Activated T-helper 9 cell treated with anti-CD3 and anti-CD28 coated beads, Interleukin-2, amount 50 U/mL, for 16 hours (primary cell): ENCODE results near the gene HEMK1.

Experiments used
- DNase-seq: peaks from one replicate; pipeline ENCODE4 v3.0.0-alpha.2; 2020; ENCODE audit warnings: low read depth

HEMK1 gene

DNA sequence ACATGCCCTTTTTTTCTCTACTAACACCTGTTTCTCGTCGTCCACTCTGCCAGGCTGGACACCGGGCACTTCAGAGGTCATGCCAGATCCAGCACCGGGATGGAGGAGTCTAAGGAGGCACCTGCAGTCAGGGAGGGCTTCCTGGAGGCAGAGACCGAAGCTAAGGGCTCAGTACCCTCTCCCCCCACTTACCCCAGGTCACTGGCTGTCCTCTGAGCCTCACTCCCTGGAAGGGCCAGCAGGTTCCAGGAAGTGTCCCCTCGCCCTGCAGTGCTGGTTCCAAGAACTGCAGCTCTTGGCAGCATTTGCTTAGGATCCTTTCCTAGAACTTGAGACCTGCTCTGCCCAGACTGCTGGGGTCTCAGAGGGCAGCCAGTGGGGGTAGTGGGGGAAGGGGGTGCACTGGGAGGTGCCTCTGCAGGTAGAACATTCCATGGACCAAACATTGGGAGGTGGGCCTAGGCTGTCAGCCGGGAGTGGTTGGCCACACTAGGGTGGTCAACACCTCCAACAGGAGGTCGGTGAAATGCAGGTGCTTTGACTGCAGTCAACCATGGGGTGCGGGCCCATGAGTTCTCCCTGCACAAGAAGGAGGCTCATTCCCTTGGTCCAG, 30.9 kb downstream of the HEMK1 start:
- no peak for DNase-seq

DNA sequence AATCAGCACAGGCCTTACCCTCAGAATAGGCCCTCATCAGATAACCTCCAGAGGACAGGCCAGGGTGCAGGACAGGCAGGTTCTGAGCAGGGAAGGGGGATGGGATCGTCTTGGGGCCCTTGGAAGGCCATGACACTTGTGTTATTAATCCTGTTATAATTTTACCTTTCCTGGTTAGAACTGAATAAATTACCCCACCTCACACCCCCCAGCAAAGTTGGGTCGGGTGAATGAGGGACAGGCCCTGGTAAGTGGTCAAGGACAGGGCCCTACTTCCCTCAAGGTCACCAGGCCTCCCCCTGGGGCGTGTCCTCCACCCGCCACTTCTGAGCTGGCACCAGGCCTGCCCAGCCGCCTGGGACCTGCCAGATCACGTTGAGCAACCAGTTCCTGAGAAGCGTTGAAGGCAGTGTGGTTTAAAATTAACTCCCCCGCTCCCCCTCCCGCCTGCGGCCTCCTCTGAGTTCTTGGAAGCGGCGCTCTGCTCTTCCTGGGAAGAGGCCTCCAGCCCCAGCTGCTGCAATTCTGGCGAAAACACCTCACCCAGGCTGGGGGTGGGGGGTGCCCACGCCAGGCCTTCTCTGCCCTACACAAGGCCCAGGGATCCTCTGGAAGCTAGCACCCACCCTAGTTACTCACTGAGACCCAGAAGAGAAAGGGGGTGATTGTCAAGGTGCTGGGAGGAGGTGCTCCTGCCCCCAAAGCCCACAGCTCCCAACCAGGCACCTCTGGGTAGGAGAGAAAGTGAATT, 31.7 kb downstream of the HEMK1 start:
- DNase-seq = peak; percentile 83

DNA sequence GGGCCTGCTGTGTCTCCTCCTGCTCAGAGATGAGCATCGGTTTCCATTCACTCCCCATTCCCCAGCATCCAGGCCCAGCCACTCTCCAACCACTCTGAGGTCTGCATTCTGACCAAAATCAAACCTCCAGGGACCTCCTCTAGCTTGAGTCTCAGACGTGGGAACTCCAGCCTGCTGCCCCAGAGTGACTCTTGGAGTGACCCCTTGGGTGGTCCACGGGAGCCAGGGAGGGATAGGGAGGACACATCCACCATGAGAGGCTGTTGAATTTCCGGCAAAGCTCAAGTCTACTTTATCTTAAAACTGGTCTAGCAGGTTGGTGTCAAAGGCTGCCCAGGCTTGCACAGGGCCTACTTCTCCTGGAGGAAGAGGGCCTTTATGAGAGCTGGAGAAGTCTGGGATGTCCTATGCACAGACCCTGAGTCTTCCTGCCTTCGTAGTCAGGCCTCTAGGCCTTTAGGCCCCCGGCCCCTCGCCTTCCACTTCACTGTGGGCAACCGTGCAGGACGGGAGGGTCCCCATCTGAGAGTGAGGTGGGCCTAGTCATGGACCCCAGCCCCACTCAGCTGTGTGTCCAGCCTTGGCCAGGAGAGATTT, 33.4 kb downstream of the HEMK1 start:
- DNase-seq = no peak

DNA sequence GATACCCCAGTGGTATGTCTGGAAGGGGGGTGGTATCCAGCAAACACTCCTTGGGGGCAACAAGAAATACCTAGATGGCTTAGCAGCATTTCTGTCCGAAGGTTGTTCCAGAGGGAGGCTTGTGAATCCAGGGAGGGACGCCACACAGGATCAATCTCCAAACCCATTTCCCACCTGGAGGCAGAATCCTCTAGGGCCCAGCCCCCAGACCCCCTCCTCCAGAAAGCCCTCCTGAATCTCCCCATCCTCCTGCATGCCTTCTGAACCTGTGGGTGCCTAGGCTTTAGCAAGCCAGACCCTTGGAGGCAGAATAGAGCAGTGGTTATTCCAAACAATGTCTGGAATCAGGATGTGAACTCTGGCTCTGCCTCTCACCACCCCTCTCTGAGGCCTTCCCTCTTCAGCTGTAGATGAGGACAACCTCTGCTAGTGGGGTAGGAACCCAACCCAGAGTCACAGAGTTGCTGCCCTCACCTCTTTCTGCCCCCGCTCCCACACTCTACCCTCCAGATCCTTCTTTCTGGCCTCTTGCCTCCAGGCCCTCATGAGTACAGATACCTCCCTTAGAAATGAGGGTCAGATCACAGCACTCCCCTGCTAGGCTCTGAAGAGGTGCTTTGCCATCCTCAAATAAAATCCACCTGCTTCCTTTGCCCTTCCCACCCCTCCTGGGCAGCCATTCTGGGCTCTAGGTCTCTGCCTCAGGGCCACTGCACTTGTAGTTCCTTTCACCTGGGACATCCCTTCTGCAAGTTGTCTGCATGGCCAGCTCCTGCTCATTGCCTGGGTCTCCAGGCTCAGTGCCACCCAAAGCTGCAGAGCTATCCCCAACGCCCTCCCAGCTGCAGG, 34.2 kb downstream of the HEMK1 start:
- no peak for DNase-seq

DNA sequence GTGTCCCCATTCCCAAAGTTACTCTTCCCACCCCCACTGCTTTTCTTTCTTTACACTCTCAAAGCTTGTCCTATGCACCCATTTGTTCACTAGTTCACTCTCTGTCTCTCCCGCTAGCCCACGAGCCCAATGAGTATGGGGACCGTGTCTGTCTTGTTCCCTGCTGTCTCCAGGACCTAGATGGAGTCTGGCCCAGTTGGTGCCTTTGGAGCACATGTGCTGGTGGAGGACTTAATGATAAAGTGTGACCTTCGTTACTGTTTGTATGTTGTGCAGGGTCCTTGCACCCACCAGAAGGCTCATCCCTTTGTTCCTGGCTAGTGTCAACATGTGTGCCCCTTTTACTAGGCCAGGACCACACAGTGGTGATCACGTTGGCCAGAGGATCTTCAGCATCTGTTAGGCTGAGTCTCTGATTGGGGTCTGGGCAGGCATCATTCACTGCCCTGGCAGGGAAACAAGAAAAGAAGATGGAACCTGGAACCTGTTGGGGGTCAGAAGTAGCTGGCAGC, 34.8 kb downstream of the HEMK1 start:
- DNase-seq = no peak

DNA sequence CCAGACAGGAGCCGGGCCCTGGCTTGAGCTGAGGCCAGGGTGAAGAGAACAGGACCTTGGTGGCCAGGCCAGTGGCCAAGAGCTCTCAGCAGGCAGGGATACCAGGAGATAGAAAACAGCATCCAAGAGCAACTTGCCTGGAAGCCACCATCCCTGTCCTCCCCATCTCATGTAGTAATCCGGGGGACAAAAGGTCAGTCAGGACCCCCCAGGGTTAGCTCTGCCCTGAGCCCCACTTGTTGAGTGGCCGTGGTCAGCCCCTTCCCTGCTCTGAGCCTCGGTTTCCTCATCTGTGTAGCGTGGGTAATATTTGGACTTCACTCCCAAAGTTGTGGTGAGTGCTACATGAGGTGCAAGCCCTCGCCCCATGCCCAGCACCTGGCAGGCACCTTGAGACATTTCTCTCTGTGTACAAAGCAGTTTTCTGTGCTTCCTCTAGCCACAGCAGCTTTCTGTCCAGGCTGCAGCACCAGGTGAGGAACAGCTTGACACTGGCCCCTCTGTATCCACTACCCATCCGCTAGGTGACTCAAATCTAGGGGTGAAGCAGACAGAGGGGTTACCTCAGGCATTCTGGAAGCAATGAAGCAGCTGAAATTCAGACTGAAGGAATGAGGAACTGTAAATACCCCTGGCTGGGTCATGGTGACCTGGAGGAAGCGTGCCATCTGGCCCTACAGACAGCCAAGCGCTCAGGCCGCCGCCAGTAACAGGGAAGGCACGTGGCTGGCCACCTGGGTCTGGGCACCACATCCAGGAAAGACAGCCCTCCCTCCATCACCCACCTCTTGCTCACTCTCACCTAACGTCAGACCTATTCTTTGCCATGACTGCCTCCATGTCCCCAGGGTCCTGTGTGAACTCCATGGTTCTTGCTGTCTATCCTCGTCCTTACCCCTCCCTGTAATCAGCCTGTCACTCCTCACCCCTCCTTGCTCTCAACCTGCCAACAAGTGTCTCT, 35.6 kb downstream of the HEMK1 start:
- DNase-seq = no peak

DNA sequence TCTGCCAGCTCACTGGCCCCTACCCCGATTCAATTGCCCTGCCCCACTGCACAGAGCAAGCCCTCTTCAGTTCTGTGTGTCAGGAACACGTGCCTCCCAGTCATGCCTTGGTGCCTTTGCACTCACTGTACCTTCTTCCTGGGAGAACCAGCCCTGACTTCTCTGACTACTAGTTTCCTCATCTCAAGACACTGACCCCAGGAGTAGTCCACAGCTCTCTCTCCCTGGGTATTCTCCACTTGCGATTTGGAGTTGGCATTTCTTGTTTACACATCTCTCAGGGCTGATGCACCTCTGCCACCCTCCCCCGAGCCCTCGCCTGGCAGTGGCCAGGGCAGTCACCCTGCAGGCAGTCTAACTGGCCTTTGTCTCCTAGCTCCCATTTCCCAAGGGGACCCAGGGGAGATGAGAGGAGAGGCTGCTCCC, 36.6 kb downstream of the HEMK1 start:
- DNase-seq = no peak

DNA sequence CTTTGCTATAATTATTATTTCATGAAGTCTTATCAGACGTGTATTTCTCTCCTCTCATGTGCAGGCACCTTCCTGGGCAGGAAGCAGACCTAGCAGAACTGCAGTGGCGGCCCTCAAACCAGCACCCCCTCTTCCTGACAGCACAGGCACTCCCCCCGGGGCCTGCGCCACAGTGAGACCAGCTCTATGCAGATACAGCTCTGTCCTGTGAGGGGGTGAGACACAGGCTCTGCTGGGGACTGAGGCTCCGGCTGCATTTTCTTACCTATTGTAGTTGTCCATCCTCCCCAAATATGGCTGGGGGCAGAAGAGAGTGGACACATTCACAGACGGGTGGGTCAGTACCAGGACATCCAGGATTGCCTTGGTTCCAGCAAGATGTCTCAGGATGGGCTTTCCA, 37.3 kb downstream of the HEMK1 start:
- no peak for DNase-seq

DNA sequence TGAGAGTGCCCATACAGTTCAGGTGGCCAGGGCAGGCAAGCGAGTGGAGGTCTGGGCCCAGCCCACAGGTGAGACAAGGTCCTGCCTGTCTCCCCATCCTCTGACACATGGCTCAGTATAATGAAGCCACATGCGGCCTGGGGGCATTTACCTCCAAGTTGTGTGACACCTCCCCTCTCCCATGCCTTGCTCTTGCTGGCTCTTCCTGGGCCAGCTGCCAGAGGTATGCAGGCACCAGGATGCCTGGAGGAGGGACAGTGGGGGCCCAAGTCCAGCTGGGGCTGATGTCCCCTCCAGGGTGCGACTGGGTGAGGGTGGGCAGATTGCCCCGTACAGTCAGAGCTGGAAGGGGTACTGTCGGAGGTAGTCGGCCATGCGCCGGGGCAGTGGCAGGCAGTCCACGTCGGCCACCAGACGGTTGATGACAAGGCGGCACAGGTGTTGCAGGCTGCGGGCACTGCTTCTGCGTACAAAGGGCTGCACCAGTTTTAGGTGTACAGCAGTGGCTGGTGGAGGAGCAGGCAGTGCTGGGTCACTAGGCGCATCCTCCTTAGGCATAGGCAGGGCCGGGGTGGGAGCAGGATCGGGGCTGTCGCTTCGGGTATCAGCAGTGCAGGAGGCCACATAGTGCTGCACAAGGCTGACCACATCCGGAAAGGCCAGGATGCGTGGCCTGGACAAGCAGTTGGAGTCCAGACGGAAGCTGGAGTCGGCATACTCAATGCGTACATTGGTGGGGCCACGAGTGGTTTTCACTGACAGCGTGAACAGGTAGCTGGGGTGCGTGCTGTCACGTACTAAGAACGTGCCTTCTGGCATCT, 38.2 kb downstream of the HEMK1 start:
- DNase-seq = no peak

DNA sequence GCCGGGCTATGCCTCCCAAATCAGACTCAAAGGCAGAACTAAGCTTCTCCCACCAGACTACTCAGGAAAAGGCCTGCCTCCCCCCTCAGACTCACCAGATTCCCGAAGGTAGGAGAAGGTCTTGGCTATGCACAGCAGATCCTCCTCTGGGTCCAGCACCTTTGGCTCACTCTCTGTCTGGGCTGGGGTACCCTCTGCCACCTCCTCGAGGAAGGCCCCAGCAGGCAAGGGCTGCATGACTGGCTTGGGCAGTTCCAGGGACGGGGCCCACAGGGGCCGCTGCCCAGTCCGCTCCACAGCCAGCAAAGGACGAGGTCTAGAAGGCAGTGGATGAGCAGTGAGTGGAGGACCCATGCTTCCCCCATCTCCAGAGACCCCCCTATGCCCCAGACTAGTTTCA, 39.0 kb downstream of the HEMK1 start:
- no peak for DNase-seq

DNA sequence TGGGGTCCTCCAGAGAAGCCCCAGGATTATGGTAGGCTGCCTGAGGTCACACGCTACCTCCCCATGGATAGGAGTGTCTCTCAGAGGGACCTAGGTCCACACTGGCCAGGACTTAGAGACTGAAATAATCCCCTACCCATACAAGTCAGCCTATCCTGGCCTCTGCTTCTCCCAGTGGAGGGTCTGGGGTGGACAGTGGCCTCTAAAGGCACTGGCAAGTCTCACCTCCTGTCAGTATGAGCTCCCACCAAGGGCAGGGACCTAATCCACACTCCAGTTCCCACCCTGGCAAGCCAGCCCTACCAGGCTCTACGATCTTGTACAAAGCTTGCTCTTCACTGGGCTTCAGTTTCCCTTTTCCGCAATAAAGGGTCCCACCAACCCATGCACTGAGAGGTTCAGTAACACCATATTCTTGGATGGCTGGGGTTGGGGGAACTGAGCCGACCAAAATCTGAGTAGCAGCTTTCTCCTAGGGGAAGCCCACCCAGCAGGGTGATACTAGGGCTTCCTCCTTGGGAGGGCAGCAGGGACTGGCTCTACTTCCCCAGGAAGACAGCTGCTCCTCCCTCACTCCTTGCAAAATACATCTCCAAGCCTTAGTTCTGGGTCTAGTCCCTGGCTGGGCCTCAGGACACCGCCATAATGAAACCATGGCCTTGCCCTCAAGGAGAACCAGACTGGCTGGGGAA, 39.9 kb downstream of the HEMK1 start:
- no peak for DNase-seq

DNA sequence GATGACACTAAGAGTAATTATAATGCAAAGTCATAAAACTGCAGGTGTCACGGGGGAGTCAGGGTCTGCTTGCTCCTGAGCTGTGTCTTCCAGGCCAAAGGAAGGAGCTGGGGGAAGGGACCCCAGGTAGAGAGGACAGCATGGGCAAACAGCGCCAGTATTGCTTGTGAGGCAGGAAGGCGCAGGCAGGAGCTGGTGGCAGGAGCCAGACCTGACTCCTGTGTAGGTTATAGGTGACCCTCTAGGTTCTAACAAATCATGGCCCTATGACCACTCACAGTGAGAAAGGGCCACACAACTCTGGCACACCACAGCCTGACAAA, 40.4 kb downstream of the HEMK1 start:
- DNase-seq = no peak

DNA sequence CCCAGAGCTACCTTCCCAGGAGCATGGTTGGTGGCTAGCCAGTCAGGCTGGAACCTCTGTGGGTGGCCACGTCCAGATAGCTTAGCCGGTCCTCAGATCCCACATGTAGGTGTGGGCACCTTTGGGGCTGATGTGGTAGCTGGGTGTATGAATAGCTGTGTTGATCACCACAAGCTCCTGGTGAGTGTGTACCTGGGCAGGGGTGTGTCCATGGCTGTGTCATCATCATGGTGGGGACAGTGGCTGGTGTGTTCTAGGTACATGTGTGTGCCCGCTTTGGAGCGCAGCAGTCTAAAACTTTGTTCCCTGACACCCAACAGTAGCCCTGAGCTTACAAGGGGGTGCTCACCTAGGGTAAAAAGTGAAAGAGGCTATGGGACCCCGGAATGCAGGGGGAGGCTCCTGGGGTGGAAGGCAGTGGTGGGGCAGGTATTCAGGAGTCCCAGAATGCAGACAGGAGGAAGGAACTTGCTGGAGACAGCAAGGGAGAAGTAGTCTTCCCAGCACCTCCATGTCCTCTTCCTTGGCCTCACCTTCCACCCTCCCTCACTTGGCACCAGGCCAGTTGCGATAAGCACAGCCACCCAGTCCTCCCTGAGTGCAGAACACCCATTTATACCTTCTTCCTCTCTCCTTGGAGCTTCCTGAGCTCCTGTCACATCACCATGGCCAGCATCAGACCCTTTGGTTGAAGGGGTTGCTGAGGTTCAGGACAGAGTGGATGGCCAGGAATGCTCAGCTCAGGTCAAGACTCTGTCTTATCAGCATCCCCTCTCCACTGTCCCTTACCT, 41.1 kb downstream of the HEMK1 start:
- no peak for DNase-seq

DNA sequence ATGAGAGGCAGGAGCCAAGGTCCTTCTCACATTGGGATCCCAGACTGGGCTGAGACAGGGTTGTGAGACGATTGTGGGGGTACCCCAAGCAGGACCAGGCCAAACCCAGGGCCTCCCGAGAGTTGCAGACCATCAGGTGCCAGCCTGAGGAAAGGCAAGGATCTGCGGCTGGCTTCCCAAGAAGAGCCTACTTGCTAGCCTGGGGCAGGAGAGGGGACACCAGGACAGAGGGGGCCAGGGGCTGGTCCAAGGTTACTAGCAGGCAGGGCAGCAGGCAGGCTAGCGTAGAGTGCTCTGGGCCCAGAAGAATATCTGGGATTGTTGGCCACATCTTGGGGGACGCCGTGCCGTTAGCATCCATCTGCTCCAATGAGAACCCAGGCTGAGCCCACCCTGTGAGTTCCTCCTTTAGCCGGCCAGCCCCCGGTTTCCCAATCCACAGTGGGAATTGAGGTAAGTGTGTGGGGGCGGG, 41.7 kb downstream of the HEMK1 start:
- no peak for DNase-seq

DNA sequence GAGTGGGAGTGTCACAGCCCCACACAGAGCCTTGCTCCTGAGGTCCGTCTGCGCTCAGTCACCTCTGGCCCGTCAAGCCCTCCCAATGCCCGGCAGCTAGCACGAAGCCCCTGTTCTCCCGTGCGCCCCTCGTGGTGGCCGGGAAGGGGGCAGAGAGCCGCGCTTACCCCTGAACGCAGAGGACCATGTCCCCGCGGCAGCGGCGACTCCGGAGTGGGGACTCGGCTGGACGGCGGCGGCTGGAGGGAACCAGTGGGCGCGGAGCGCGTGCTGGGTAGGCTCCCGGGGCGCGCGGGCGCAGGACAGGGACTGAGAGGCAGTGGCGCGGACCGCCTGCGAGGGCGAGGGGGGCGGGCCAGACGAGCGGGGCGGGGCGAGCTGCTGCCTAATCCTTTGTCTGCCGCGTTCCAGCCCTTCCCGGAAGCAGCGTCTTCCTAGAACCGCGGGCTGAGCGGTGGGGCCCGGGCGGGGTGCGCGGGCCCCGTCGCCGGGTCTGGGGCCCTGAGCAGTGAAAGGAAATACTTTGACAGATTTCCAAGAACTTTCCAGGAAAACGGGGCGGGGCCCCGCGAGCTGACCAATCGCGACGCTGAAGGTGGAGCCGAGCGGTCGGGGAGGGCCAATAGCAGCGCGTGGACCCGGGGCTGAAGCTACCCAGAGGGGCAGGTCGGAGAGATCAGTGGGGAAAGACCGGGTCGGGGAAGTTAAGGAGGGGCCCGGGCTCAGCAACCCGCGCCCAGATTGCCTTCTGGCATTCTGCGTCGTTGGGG, 42.3 kb downstream of the HEMK1 start, which contains the start of gene CISH:
Gene CISH (minus strand): TSS at position 311 of the 770 bp plus-strand sequence. CDS start 124 bp downstream, at position 187.
- peak; percentile 93 for DNase-seq

DNA sequence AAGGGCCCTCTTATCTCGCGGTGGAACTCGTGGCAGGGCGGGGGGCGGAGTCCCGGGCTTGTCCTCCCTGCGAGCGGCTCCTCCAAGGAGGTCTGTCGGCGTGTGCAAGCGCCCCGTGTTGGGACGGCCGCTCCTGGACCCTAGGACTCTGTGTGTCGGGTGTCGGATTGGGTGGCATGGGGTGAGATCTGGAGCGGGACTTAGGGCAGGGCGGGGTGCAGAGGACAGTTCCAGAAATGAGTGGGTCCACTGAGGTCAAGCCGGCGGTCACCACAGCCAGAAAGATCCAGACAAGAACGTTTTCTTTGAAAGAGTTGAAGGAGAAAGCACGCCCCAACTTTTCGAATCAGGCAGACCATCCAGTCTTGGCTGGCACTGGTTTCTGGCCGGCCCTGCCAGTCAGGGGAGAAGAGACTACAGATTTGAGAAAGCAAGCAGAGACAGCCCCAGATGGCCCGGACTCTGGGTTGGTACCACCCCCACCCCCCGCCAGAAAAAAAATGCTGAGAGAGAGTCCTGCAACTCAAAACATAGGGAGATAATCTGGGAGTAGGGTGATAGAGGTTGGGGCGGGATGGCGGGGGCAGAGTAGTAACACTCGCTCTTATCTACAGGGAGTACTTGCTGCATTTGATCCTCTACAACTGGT, 43.0 kb downstream of the HEMK1 start:
- no peak for DNase-seq
